Gastrocnemius medialis (tissue), 4 donors: ENCODE results near the gene C1QC. TPM values are rescaled to one million over a fixed set of nuclear protein-coding genes. Genes with fewer than 3 reads are reported as not detected.

Experiments used
- ATAC-seq, 2 donors: fragments of 150-250 bp; one replicate each; pipeline ENCODE4 v1.9.1; 2016
- DNase-seq, 2 donors: peaks; one replicate each; pipeline ENCODE4 v3.0.0-alpha.2; 2019
- H3K27ac ChIP-seq, 4 donors: fragments of 200-600 bp; sonication (generic); 1 replicate in 1 of 4; 2 replicates in 3 of 4; pipeline ENCODE4 v1.5.1; 2016 to 2018; ENCODE audit warnings: mild to moderate bottlenecking in 2 of 4, moderate library complexity in 1 of 4
- H3K27me3 ChIP-seq, 3 donors: fragments of 200-600 bp; sonication (generic) in 2 of 3; 1 replicate in 1 of 3; 2 replicates in 2 of 3; pipeline versions ENCODE4 v1.5.1 to v1.6.0; 2016 to 2019; ENCODE audit warnings: mild to moderate bottlenecking in 1 of 3, moderate library complexity in 1 of 3
- H3K36me3 ChIP-seq, 2 donors: fragments of 200-600 bp; sonication (generic) in 1 of 2; one replicate each; pipeline ENCODE4 v1.5.1; 2017 to 2018
- H3K4me1 ChIP-seq, 2 donors: fragments of 200-600 bp; sonication (generic) in 1 of 2; one replicate each; pipeline ENCODE4 v1.5.1; 2016 to 2017; ENCODE audit warnings: mild to moderate bottlenecking in 2 of 2
- H3K4me3 ChIP-seq, 4 donors: fragments of 200-600 bp; sonication (generic) in 3 of 4; 1 replicate in 1 of 4; 2 replicates in 3 of 4; pipeline ENCODE4 v1.5.1; 2016 to 2019; ENCODE audit warnings: mild to moderate bottlenecking in 2 of 4
- H3K9me3 ChIP-seq, 3 donors: fragments of 200-600 bp; sonication (generic) in 2 of 3; 1 replicate in 1 of 3; 2 replicates in 2 of 3; pipeline ENCODE4 v1.5.1; 2016 to 2019
- CTCF ChIP-seq, 5 experiments: fragments of 450-650 bp in 3 of 5; fragments of 200-600 bp in 2 of 5; sonication (generic) in 2 of 5; IDR thresholded peaks in 4 of 5; conservative IDR thresholded peaks in 1 of 5; 1 replicate in 4 of 5; 2 replicates in 1 of 5; pipeline ENCODE4 v1.5.1; 2016 to 2019; ENCODE audit warnings: antibody characterized with exemption in 5 of 5, mild to moderate bottlenecking in 3 of 5, moderate library complexity in 3 of 5
- POLR2A ChIP-seq, 2 donors: fragments of 450-650 bp; IDR thresholded peaks; one replicate each; pipeline ENCODE4 v1.6.1; 2017; ENCODE audit warnings: antibody characterized with exemption in 2 of 2, mild to moderate bottlenecking in 2 of 2, moderate library complexity in 2 of 2
- in situ Hi-C, 4 donors: fragments of 200-750 bp; cut with MboI; loops; one replicate each; pipeline versions ENCODE4 v1.15.0 to v1.8.0; 2017; ENCODE audit warnings: low sequenced_read_pairs in 4 of 4
- intact Hi-C: fragments of 100-400 bp; cut with DNase I; formaldehyde crosslinking; loops from one replicate; pipeline ENCODE4 v1.15.1; 2023; ENCODE audit warnings: low total_unique reads
- total RNA-seq, 4 donors: library from RNA; depleted of rRNA; stranded (reverse); fragments of >200 nt; gene quantifications; one replicate each; pipeline versions ENCODE4 v1.1.0 to v1.2.3, GENCODE V29; 2016

The C1QC gene
- total RNA-seq, 4 donors from 2014 or later: 12.9 to 66.3 (median 33.5) TPM

GRCh38 chr1:22601610-22602009, 41.8 kb upstream of the C1QC start:
- ATAC-seq: no peak

GRCh38 chr1:22602060-22602740, 41.2 kb upstream of the C1QC start:
- TF ChIP-seq CTCF (IDR thresholded peaks at IDR 0.05 in 4 of 5, conservative IDR thresholded peaks at IDR 0.05 in 1 of 5): no peak
- TF ChIP-seq POLR2A (IDR thresholded peaks at IDR 0.05): no peak
- ATAC-seq: no peak
- no peaks in the 10 kb centered on the region for H3K9me3 ChIP-seq
- H3K4me1 ChIP-seq: no peaks in the 10 kb centered on the region
- no peak for DNase-seq
- no peaks in the 10 kb centered on the region for H3K36me3 ChIP-seq
- no peak overlapping the region for H3K27ac ChIP-seq
- intact Hi-C loops: no loop called here
- H3K4me3 ChIP-seq: no peak overlapping the region
- in situ Hi-C loops: no loop called here
- peaks cover 30 to 47% (median 33%) of the 10 kb centered on the region in 3 donors for H3K27me3 ChIP-seq

More at GRCh38 chr1:22601610-22602009, 41.8 kb upstream of the C1QC start:
- no peak for DNase-seq
- in situ Hi-C loops (no loop called here), intact Hi-C loops (no loop called here)
- Histone ChIP-seq H3K4me3 (no peak overlapping the region), H3K4me1 (no peaks in the 10 kb centered on the region), H3K36me3 (no peaks in the 10 kb centered on the region), H3K9me3 (no peaks in the 10 kb centered on the region), H3K27ac (no peak overlapping the region), H3K27me3 (peaks cover 27 to 47% (median 33%) of the 10 kb centered on the region in 3 donors)
- no peak for TF ChIP-seq CTCF (IDR thresholded peaks at IDR 0.05 in 4 of 5, conservative IDR thresholded peaks at IDR 0.05 in 1 of 5)
- TF ChIP-seq POLR2A (IDR thresholded peaks at IDR 0.05): no peak

- in situ Hi-C loops: no loop called here
- Histone ChIP-seq H3K36me3 (no peaks in the 10 kb centered on the region), H3K9me3 (no peaks in the 10 kb centered on the region), H3K27ac (no peak overlapping the region), H3K4me1 (no peaks in the 10 kb centered on the region), H3K4me3 (no peak overlapping the region), H3K27me3 (peaks cover 37 to 51% (median 41%) of the 10 kb centered on the region in 3 donors)
- intact Hi-C loops: no loop called here
- TF ChIP-seq POLR2A (IDR thresholded peaks at IDR 0.05) (no peak), CTCF (IDR thresholded peaks at IDR 0.05 in 4 of 5, conservative IDR thresholded peaks at IDR 0.05 in 1 of 5) (no peak)
- DNase-seq (no peak), ATAC-seq (no peak)
These were observed 37.3 kb upstream of the C1QC start for GRCh38 chr1:22606161-22606560.

- peaks cover 32 to 50% (median 37%) of the 10 kb centered on the region in 3 donors for H3K27me3 ChIP-seq
- in situ Hi-C loops: no loop called here
- ATAC-seq: no peak
These were observed 36.3 kb upstream of the C1QC start for GRCh38 chr1:22607154-22607553.

More at GRCh38 chr1:22607154-22607553, 36.3 kb upstream of the C1QC start:
- Histone ChIP-seq H3K36me3 (no peaks in the 10 kb centered on the region), H3K27ac (no peak overlapping the region), H3K4me3 (no peak overlapping the region), H3K4me1 (no peaks in the 10 kb centered on the region), H3K9me3 (no peaks in the 10 kb centered on the region)
- intact Hi-C loops: no loop called here
- no peak for DNase-seq
- TF ChIP-seq CTCF (IDR thresholded peaks at IDR 0.05 in 4 of 5, conservative IDR thresholded peaks at IDR 0.05 in 1 of 5) (no peak), POLR2A (IDR thresholded peaks at IDR 0.05) (no peak)
